Peyer's patch (tissue), 4 donors: Measurements from ENCODE around the gene SAFB. TPM values are rescaled to one million over a fixed set of nuclear protein-coding genes. Genes with fewer than 3 reads are reported as not detected.
A peak's percentile ranks its signal among the peaks of the same experiment; 100 is the strongest.

Source experiments
- DNase-seq, 3 donors: peaks; one replicate each; pipeline ENCODE4 v3.0.0-alpha.2; 2017 to 2019
- H3K27ac ChIP-seq, 4 donors: fragments of 200-600 bp; sonication (generic); one replicate each; pipeline ENCODE4 v1.5.1; 2016 to 2019
- H3K27me3 ChIP-seq, 2 donors: fragments of 200-600 bp; sonication (generic); one replicate each; pipeline ENCODE4 v1.5.1; 2019
- H3K36me3 ChIP-seq, 3 donors: fragments of 200-600 bp; sonication (generic); one replicate each; pipeline ENCODE4 v1.5.1; 2016 to 2019
- H3K4me1 ChIP-seq, 4 donors: fragments of 200-600 bp; sonication (generic); one replicate each; pipeline ENCODE4 v1.5.1; 2016 to 2019
- H3K4me3 ChIP-seq, 4 donors: fragments of 200-600 bp; sonication (generic); 1 replicate in 3 of 4; 2 replicates in 1 of 4; pipeline ENCODE4 v1.5.1; 2016 to 2019; ENCODE audit warnings: mild to moderate bottlenecking in 1 of 4
- H3K9me3 ChIP-seq, 4 donors: fragments of 200-600 bp; sonication (generic); one replicate each; pipeline ENCODE4 v1.5.1; 2016 to 2019; ENCODE audit warnings: mild to moderate bottlenecking in 1 of 4
- POLR2A ChIP-seq, 2 donors: fragments of 450-650 bp; IDR thresholded peaks; one replicate each; pipeline ENCODE4 v1.5.1; 2017; ENCODE audit warnings: antibody characterized with exemption in 2 of 2, mild to moderate bottlenecking in 2 of 2, moderate library complexity in 2 of 2
- total RNA-seq, 4 donors: library from RNA; depleted of rRNA; stranded (reverse); fragments of >200 nt; gene quantifications; one replicate each; pipeline ENCODE4 v1.1.0, GENCODE V29; 2016
- TF ChIP-seq, protein P1 (sequence below), 6 experiments: fragments of 450-650 bp in 4 of 6; fragments of 200-600 bp in 2 of 6; sonication (generic) in 1 of 6; IDR thresholded peaks; one replicate each; pipeline ENCODE4 v1.5.1; 2017 to 2019; ENCODE audit warnings: antibody characterized with exemption in 6 of 6, mild to moderate bottlenecking in 3 of 6, moderate library complexity in 1 of 6

SAFB gene
- total RNA-seq, 4 donors from 2014 or later = 86.3 to 374 (median 163) TPM

DNA sequence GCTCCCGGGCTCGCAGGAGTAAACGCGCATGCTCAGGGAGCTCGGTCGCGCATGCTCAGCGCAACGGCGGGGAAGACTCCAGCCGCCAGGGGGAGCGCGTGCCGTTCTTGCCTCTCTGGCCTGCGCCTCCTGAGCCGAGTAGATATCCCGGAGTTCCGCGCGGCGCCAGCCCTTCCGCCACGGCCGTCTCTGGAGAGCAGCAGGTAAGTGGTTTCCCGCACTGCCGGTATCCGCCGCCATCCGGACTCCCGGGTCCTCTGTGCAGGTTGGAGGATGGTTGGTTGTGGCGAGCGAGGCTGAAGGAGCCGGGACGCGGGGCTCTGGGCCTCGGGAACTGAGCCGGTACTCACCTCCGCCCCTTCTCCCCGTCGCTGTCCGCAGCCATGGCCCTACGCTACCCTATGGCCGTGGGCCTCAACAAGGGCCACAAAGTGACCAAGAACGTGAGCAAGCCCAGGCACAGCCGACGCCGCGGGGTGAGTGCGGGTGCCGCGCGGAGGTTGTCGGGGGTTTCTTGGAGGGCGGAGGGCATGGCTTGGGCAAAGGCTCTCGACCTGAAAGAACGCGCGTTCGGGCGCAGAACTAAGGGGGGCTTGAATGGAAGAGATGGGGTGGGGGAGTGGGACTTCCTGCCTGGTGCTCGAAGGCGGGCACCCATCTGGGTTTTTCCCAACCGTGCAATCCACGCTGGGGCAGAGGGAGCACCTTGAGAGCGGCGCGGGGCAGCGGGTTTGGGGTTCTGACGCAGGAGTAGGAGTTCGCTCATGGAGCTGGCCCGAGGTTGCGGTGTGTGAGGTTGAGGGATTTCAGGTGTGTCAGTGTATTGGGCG, 67.5 kb downstream of the SAFB start, which contains the start of gene RPL36:
TSS of gene RPL36 (plus strand) at position 171 of the 830 bp plus-strand sequence. CDS start at position 384, 213 bp downstream.
- Histone ChIP-seq H3K4me3 (peak within 1 kb of the TSS; percentile 74 to 91 (median 78)), H3K27me3 (no peaks in the 10 kb centered on the region), H3K36me3 (peaks cover 0 to 38% (median 0%) of the 10 kb centered on the region in 3 donors), H3K4me1 (peaks cover 0 to 28% (median 13%) of the 10 kb centered on the region in 4 donors), H3K27ac (peak within 1 kb of the TSS; percentile 84 to 93 (median 89)), H3K9me3 (no peaks in the 10 kb centered on the region)
- TF ChIP-seq, protein P1, sequence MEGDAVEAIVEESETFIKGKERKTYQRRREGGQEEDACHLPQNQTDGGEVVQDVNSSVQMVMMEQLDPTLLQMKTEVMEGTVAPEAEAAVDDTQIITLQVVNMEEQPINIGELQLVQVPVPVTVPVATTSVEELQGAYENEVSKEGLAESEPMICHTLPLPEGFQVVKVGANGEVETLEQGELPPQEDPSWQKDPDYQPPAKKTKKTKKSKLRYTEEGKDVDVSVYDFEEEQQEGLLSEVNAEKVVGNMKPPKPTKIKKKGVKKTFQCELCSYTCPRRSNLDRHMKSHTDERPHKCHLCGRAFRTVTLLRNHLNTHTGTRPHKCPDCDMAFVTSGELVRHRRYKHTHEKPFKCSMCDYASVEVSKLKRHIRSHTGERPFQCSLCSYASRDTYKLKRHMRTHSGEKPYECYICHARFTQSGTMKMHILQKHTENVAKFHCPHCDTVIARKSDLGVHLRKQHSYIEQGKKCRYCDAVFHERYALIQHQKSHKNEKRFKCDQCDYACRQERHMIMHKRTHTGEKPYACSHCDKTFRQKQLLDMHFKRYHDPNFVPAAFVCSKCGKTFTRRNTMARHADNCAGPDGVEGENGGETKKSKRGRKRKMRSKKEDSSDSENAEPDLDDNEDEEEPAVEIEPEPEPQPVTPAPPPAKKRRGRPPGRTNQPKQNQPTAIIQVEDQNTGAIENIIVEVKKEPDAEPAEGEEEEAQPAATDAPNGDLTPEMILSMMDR (IDR thresholded peaks at IDR 0.05) = peak; percentile 96 to 99 (median 98)
- TF ChIP-seq POLR2A (IDR thresholded peaks at IDR 0.05) = peak; percentile 90 to 92
- DNase-seq = peak; percentile 96 to 100 (median 99)

DNA sequence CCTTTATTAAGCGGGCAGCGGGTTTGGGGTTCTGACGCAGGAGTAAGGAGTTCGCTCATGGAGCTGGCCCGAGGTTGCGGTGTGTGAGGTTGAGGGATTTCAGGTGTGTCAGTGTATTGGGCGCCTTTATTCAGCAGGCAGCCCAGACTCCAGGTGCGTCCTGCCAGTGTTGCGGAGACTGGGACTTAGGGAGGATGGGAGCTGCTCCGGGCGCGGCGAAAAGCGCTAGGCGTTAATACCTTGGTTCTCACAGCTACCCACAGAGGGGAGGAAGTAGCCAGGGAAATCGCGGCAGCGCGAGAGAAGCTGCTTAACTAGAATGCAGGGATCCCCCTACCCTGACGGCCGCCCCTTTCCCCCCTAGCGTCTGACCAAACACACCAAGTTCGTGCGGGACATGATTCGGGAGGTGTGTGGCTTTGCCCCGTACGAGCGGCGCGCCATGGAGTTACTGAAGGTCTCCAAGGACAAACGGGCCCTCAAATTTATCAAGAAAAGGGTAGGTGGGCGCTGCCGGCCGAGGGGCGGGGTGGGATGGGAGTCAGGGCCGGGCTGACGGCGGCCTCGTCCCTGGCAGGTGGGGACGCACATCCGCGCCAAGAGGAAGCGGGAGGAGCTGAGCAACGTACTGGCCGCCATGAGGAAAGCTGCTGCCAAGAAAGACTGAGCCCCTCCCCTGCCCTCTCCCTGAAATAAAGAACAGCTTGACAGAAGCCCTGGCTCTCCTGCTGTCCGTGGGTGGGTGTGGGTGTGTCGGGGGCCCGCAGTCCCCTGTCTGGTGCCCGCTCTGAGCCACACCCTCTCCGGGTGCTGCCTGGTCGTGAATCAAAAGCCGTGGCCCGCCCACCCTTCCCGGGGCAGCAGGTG, 68.3 kb downstream of the SAFB start:
- Histone ChIP-seq H3K27ac (peak overlapping the region; percentile 84 to 93 (median 89)), H3K4me3 (peak overlapping the region; percentile 74 to 91 (median 78)), H3K27me3 (no peaks in the 10 kb centered on the region), H3K4me1 (peaks cover 0 to 26% (median 13%) of the 10 kb centered on the region in 4 donors), H3K9me3 (no peaks in the 10 kb centered on the region), H3K36me3 (peaks cover 0 to 46% (median 0%) of the 10 kb centered on the region in 3 donors)
- TF ChIP-seq, protein P1 (IDR thresholded peaks at IDR 0.05) = no peak
- TF ChIP-seq POLR2A (IDR thresholded peaks at IDR 0.05) = peak in 1 of 2 donors; percentile 11
- peak; percentile 46 to 77 (median 75) for DNase-seq

DNA sequence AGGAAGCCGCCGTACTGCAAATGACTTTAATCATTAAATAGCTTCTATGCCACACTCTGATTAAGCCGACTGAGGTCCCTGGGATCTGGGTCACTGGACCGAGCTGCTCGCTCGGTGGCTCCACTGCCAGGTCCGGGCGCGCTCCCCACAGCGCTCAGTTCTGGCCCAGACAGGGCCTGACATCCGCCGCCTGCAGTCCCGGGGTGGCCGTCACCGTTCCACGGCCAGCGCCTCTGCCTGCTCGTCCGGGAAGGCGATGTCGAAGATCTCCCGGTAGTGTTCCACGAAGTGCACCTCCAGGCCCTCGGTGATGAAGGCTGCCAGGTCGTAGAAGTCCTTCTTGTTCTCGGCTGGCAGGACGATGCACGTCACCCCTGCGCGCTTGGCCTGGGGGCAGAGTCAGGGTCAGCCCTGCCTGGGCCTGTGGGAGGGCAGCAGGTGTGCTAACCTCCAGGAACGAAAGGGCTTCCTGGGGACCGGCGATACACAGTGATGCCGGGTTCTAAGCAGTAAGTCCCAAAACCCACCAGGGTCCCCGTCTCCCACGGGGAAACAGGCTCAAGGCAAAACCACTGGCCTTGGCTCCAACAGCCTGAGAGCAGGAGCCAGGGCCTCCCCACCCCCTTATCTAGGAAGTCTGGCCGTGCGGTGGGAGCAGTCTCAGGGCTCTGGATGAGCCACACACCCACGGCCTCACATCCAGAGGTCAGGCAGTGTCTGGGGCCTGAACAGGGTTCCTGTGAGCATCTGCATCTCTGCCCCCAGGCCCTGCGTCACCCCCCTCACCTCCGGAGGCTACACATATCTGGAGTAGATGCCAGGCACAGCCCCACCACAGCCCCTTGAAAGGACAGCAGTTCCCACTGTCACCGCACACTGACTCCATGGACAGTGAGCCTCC, 69.2 kb downstream of the SAFB start:
- no peak for TF ChIP-seq POLR2A (IDR thresholded peaks at IDR 0.05)
- TF ChIP-seq, protein P1 (IDR thresholded peaks at IDR 0.05) = no peak
- no peaks in the 10 kb centered on the region for H3K9me3 ChIP-seq
- no peak for DNase-seq
- H3K27ac ChIP-seq = peak overlapping the region; percentile 84 to 93 (median 89)
- peaks cover 0 to 23% (median 13%) of the 10 kb centered on the region in 4 donors for H3K4me1 ChIP-seq
- H3K27me3 ChIP-seq = no peaks in the 10 kb centered on the region
- H3K4me3 ChIP-seq = peak overlapping the region; percentile 74 to 91 (median 78)
- H3K36me3 ChIP-seq = peaks cover 0 to 55% (median 0%) of the 10 kb centered on the region in 3 donors

DNA sequence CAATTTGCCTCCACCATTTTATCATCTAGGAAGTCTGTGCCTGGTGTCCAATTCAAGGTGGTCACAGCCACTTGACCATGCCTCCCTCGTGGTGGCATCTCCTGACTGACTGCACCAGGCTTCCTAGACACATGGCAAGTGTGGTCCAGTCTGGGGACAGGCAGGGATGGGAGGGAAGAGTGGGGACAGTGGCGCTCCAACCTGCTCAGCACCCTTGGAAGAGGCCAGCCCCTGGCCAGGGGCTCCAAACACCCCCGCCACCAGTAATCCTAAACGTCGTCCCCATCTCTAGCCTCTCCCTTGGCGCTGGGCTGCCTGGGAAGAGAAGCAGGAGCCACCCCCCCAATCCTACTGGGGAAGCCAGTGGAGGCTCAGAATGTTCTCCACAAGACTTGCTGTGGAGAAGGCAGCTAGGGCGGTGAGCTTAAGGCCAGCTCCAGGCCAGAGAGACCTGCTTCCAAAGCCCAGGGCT, 69.9 kb downstream of the SAFB start:
- H3K4me1 ChIP-seq = peaks cover 0 to 18% (median 10%) of the 10 kb centered on the region in 4 donors
- H3K4me3 ChIP-seq = no peak overlapping the region
- no peaks in the 10 kb centered on the region for H3K27me3 ChIP-seq
- peaks cover 0 to 56% (median 0%) of the 10 kb centered on the region in 3 donors for H3K36me3 ChIP-seq
- H3K27ac ChIP-seq = no peak overlapping the region
- no peak for TF ChIP-seq POLR2A (IDR thresholded peaks at IDR 0.05)
- TF ChIP-seq, protein P1 (IDR thresholded peaks at IDR 0.05) = no peak
- H3K9me3 ChIP-seq = no peaks in the 10 kb centered on the region
- DNase-seq = no peak
